ENCODE measurements around the gene SCNN1B.

DNA sequence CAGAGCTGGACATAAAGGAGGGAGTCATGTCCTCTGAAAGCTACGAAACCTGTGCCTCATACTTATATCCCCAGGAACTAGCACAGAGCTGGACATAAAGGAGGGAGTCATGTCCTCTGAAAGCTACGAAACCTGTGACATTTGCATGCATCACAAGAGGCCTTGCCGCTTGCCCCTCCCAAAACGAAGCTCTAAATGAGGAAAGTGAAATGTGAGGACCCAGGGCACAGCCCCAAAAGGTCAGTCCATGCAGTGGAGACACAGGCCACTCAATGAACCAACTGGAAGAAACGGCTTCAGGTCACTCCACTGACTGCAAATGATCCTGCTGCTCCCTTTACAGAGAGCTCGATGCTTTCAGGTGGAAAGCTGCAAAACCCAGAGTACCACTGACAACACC lies 112.6 kb downstream of the SCNN1B start:
- TF ChIP-seq, protein P1, sequence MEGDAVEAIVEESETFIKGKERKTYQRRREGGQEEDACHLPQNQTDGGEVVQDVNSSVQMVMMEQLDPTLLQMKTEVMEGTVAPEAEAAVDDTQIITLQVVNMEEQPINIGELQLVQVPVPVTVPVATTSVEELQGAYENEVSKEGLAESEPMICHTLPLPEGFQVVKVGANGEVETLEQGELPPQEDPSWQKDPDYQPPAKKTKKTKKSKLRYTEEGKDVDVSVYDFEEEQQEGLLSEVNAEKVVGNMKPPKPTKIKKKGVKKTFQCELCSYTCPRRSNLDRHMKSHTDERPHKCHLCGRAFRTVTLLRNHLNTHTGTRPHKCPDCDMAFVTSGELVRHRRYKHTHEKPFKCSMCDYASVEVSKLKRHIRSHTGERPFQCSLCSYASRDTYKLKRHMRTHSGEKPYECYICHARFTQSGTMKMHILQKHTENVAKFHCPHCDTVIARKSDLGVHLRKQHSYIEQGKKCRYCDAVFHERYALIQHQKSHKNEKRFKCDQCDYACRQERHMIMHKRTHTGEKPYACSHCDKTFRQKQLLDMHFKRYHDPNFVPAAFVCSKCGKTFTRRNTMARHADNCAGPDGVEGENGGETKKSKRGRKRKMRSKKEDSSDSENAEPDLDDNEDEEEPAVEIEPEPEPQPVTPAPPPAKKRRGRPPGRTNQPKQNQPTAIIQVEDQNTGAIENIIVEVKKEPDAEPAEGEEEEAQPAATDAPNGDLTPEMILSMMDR (conservative IDR thresholded peaks at IDR 0.05; ENCODE audit: low read depth, low read length): no peak
- TF ChIP-seq EZH2 (IDR thresholded peaks at IDR 0.05; ENCODE audit: borderline replicate concordance, low read depth, low read length, poor library complexity, severe bottlenecking): no peak
